ENCODE results near the gene PTGR2.
"Not testable (repeated sequence)": the region's sequence is repeated elsewhere in the genome, so short reads cannot be mapped to it uniquely, and the experiment has no call there.

PTGR2 gene

GRCh38 chr14:73889376-73889775 lies 37.7 kb downstream of the PTGR2 start:
- no peak overlapping the region for H3K4me2 ChIP-seq (ENCODE audit: low read depth, low read length, poor library complexity, severe bottlenecking)
- H3F3A ChIP-seq (ENCODE audit: insufficient read depth), result peaks cover 17% of the 10 kb centered on the region
- TF ChIP-seq CTCF (IDR thresholded peaks at IDR 0.05; ENCODE audit: insufficient read depth, low read length, poor library complexity, severe bottlenecking), result no peak
- TF ChIP-seq EZH2phosphoT487 (conservative IDR thresholded peaks at IDR 0.05; ENCODE audit: low read length), result no peak
- no peak overlapping the region for H3K4me3 ChIP-seq (ENCODE audit: insufficient read depth, low read length, poor library complexity, severe bottlenecking)
- no peak overlapping the region for H3K9ac ChIP-seq (ENCODE audit: low read length)
- no peaks in the 10 kb centered on the region for H3K9me3 ChIP-seq (ENCODE audit: insufficient read depth, low read length)
- peaks cover 12% of the 10 kb centered on the region; the same call in 1 of the 2 replicates for H3K36me3 ChIP-seq (ENCODE audit: low read length)
- peaks cover 6% of the 10 kb centered on the region; the same call in 1 of the 2 replicates for H4K20me1 ChIP-seq (ENCODE audit: low read depth, low read length)
- H3K9me2 ChIP-seq (replicated peaks; ENCODE audit: insufficient read depth, low read length), result no peaks in the 10 kb centered on the region
- H3K27ac ChIP-seq (ENCODE audit: low read depth, low read length), result no peak overlapping the region
- H2AFZ ChIP-seq (ENCODE audit: low read depth, low read length, severe bottlenecking), result no peak overlapping the region
- H3K27me3 ChIP-seq (ENCODE audit: low read length), result no peaks in the 10 kb centered on the region
- peaks cover 79% of the 10 kb centered on the region for H3K79me2 ChIP-seq (ENCODE audit: insufficient read depth, low read length)

- not testable (repeated sequence) for H2AFZ ChIP-seq (ENCODE audit: low read depth, low read length, severe bottlenecking); H3K9me2 ChIP-seq (replicated peaks; ENCODE audit: insufficient read depth, low read length); H3K4me3 ChIP-seq (ENCODE audit: insufficient read depth, low read length, poor library complexity, severe bottlenecking); H3K27me3 ChIP-seq (ENCODE audit: low read length); H3K27ac ChIP-seq (ENCODE audit: low read depth, low read length); H3K4me2 ChIP-seq (ENCODE audit: low read depth, low read length, poor library complexity, severe bottlenecking); H4K20me1 ChIP-seq (ENCODE audit: low read depth, low read length); H3K9ac ChIP-seq (ENCODE audit: low read length); H3F3A ChIP-seq (ENCODE audit: insufficient read depth); H3K9me3 ChIP-seq (ENCODE audit: insufficient read depth, low read length)
- H3K79me2 ChIP-seq (ENCODE audit: insufficient read depth, low read length), result peaks cover 44% of the 10 kb centered on the region
- peaks cover 24% of the 10 kb centered on the region; the same call in 1 of the 2 replicates for H3K36me3 ChIP-seq (ENCODE audit: low read length)
These were observed 42.6 kb downstream of the PTGR2 start for GRCh38 chr14:73894180-73894687.

- peaks cover 26% of the 10 kb centered on the region for H3K79me2 ChIP-seq (ENCODE audit: insufficient read depth, low read length)
- H3K27ac ChIP-seq (ENCODE audit: low read depth, low read length), result no peak overlapping the region
- no peaks in the 10 kb centered on the region for H3K9me3 ChIP-seq (ENCODE audit: insufficient read depth, low read length)
- H3K4me2 ChIP-seq (ENCODE audit: low read depth, low read length, poor library complexity, severe bottlenecking), result no peak overlapping the region
- H3K36me3 ChIP-seq (ENCODE audit: low read length), result peaks cover 24% of the 10 kb centered on the region; the same call in 1 of the 2 replicates
- H3K9me2 ChIP-seq (replicated peaks; ENCODE audit: insufficient read depth, low read length), result no peaks in the 10 kb centered on the region
- H3F3A ChIP-seq (ENCODE audit: insufficient read depth), result peaks cover 4% of the 10 kb centered on the region; the same call in 1 of the 2 replicates
- no peak for TF ChIP-seq EZH2phosphoT487 (conservative IDR thresholded peaks at IDR 0.05; ENCODE audit: low read length)
- no peak for TF ChIP-seq CTCF (IDR thresholded peaks at IDR 0.05; ENCODE audit: insufficient read depth, low read length, poor library complexity, severe bottlenecking)
- H3K9ac ChIP-seq (ENCODE audit: low read length), result no peak overlapping the region
- H3K4me3 ChIP-seq (ENCODE audit: insufficient read depth, low read length, poor library complexity, severe bottlenecking), result no peak overlapping the region
- H3K27me3 ChIP-seq (ENCODE audit: low read length), result no peaks in the 10 kb centered on the region
- no peak overlapping the region for H2AFZ ChIP-seq (ENCODE audit: low read depth, low read length, severe bottlenecking)
- no peaks in the 10 kb centered on the region for H4K20me1 ChIP-seq (ENCODE audit: low read depth, low read length)
These were observed 44.3 kb downstream of the PTGR2 start for GRCh38 chr14:73895939-73896338.

GRCh38 chr14:73896521-73896920 lies 44.9 kb downstream of the PTGR2 start:
- Histone ChIP-seq H4K20me1 (ENCODE audit: low read depth, low read length) (no peaks in the 10 kb centered on the region), H3K4me2 (ENCODE audit: low read depth, low read length, poor library complexity, severe bottlenecking) (no peak overlapping the region), H2AFZ (ENCODE audit: low read depth, low read length, severe bottlenecking) (no peak overlapping the region), H3K9ac (ENCODE audit: low read length) (no peak overlapping the region), H3F3A (ENCODE audit: insufficient read depth) (peaks cover 4% of the 10 kb centered on the region; the same call in 1 of the 2 replicates), H3K4me3 (ENCODE audit: insufficient read depth, low read length, poor library complexity, severe bottlenecking) (no peak overlapping the region), H3K36me3 (ENCODE audit: low read length) (peaks cover 24% of the 10 kb centered on the region; the same call in 1 of the 2 replicates), H3K79me2 (ENCODE audit: insufficient read depth, low read length) (peaks cover 21% of the 10 kb centered on the region), H3K9me3 (ENCODE audit: insufficient read depth, low read length) (no peaks in the 10 kb centered on the region), H3K27ac (ENCODE audit: low read depth, low read length) (no peak overlapping the region), H3K27me3 (ENCODE audit: low read length) (no peaks in the 10 kb centered on the region), H3K9me2 (replicated peaks; ENCODE audit: insufficient read depth, low read length) (no peaks in the 10 kb centered on the region)
- TF ChIP-seq EZH2phosphoT487 (conservative IDR thresholded peaks at IDR 0.05; ENCODE audit: low read length) (no peak), CTCF (IDR thresholded peaks at IDR 0.05; ENCODE audit: insufficient read depth, low read length, poor library complexity, severe bottlenecking) (no peak)

All from SU-DHL-6 (cell line).